Testis (tissue), 2 donors: ENCODE data around the gene CCR1.

Experiments used
- CTCF ChIP-seq, 3 experiments: fragments of 450-650 bp in 2 of 3; fragments of 200-600 bp in 1 of 3; sonication (generic) in 1 of 3; IDR thresholded peaks; one replicate each; pipeline ENCODE4 v1.5.1; 2016 to 2019; ENCODE audit warnings: antibody characterized with exemption in 3 of 3, mild to moderate bottlenecking in 2 of 3, moderate library complexity in 1 of 3
- POLR2A ChIP-seq: fragments of 450-650 bp; IDR thresholded peaks from one replicate; pipeline ENCODE4 v1.6.1; 2017; ENCODE audit warnings: antibody characterized with exemption, mild to moderate bottlenecking, moderate library complexity

GRCh38 chr3:46252980-46253379 is 44.9 kb upstream of the CCR1 start:
- TF ChIP-seq CTCF (IDR thresholded peaks at IDR 0.05) (no peak), POLR2A (no peak)
